CD4-positive, alpha-beta T cell treated with Interleukin-21 for 1 hour (primary cell): Measurements from ENCODE around the gene WIPF3.
A peak's percentile ranks its signal among the peaks of the same experiment; 100 is the strongest.

Source experiments
- DNase-seq: peaks from one replicate; pipeline ENCODE4 v3.0.0-alpha.2; 2020

The WIPF3 gene

GRCh38 chr7:29852457-29852856, 46.1 kb downstream of the WIPF3 start:
- no peak for DNase-seq

- no peak for DNase-seq
Observed at GRCh38 chr7:29853072-29853471, 46.8 kb downstream of the WIPF3 start.

- DNase-seq: no peak
Observed at GRCh38 chr7:29853789-29854188, 47.5 kb downstream of the WIPF3 start.

GRCh38 chr7:29854257-29854938, 48.1 kb downstream of the WIPF3 start:
- no peak for DNase-seq

GRCh38 chr7:29857654-29858053, 51.3 kb downstream of the WIPF3 start:
- DNase-seq: no peak

- DNase-seq: no peak
Observed at GRCh38 chr7:29858191-29858951, 52.1 kb downstream of the WIPF3 start.

GRCh38 chr7:29859104-29859503, 52.8 kb downstream of the WIPF3 start:
- DNase-seq: no peak

- peak; percentile 1 for DNase-seq
Observed at GRCh38 chr7:29859524-29860185, 53.3 kb downstream of the WIPF3 start.

GRCh38 chr7:29860186-29860585, 53.9 kb downstream of the WIPF3 start:
- no peak for DNase-seq

- DNase-seq: no peak
Observed at GRCh38 chr7:29861884-29862283, 55.6 kb downstream of the WIPF3 start.

GRCh38 chr7:29864656-29865055, 58.3 kb downstream of the WIPF3 start:
- DNase-seq: no peak

GRCh38 chr7:29865526-29865925, 59.2 kb downstream of the WIPF3 start:
- no peak for DNase-seq

GRCh38 chr7:29866490-29866930, 60.2 kb downstream of the WIPF3 start:
- no peak for DNase-seq

- no peak for DNase-seq
Observed at GRCh38 chr7:29871787-29872398, 65.6 kb downstream of the WIPF3 start.

GRCh38 chr7:29873644-29874294, 67.5 kb downstream of the WIPF3 start:
- DNase-seq: no peak

- no peak for DNase-seq
Observed at GRCh38 chr7:29875741-29876140, 69.4 kb downstream of the WIPF3 start.

- DNase-seq: no peak
Observed at GRCh38 chr7:29877196-29877595, 70.9 kb downstream of the WIPF3 start.

- DNase-seq: peak; percentile 31
Observed at GRCh38 chr7:29878081-29878688, 71.9 kb downstream of the WIPF3 start.

GRCh38 chr7:29879609-29880008, 73.3 kb downstream of the WIPF3 start:
- no peak for DNase-seq

GRCh38 chr7:29881724-29882123, 75.4 kb downstream of the WIPF3 start:
- DNase-seq: no peak

- DNase-seq: no peak
Observed at GRCh38 chr7:29882481-29882880, 76.2 kb downstream of the WIPF3 start.
